Islet precursor cell (in vitro differentiated cells): ENCODE data around the gene ULK2.

Source experiments
- DNase-seq: peaks from one replicate; pipeline ENCODE4 v3.0.0-alpha.2; 2018

ULK2 gene

GRCh38 chr17:19724501-19725420 lies 143.0 kb downstream of the ULK2 start:
- no peak for DNase-seq

GRCh38 chr17:19723964-19724363 lies 143.8 kb downstream of the ULK2 start:
- no peak for DNase-seq
